IMR-90 (cell line): ENCODE results near the gene POGLUT2. TPM values are rescaled to one million over a fixed set of nuclear protein-coding genes. Genes with fewer than 3 reads are reported as not detected.
A peak's percentile ranks its signal among the peaks of the same experiment; 100 is the strongest.

Experiments used
- ATAC-seq: fragments of 200-7000 bp; cut with Tn5 transposase; 2 replicates; pipeline ENCODE4 v1.9.1; 2020; ENCODE audit warnings: low read depth, mild to moderate bottlenecking, moderate library complexity
- BruUV-seq: library from RNA; stranded (reverse); fragments of 400-500 nt; replicated peaks from 2 replicates; lab custom pipeline; 2021; lab: Mats Ljungman, UMichigan
- CTCF ChIA-PET: fragments of 300-600 bp; formaldehyde crosslinking; extraction: SDS; loops from one replicate; lab custom pipeline; 2021; ENCODE audit warnings: antibody characterized with exemption; lab: Yijun Ruan, JAX
- POLR2A ChIA-PET: fragments of 300-600 bp; sonication (Branson Sonifier 250); formaldehyde crosslinking; loops from one replicate; lab custom pipeline; 2022; ENCODE audit warnings: antibody characterized with exemption; ENCODE audit not compliant: unreplicated experiment; lab: Charles Lee
- DNase-seq: peaks from one replicate; pipeline ENCODE4 v3.0.0; 2013
- H2AFZ ChIP-seq: replicated peaks from 2 replicates; pipeline ENCODE3; 2013; ENCODE audit warnings: low read length, mild to moderate bottlenecking; ENCODE audit not compliant: poor library complexity
- H2AK5ac ChIP-seq: 2 replicates; pipeline ENCODE4 v1.6.1; 2013; ENCODE audit warnings: low read depth, low read length, inconsistent platforms
- H2AK9ac ChIP-seq: replicated peaks from 2 replicates; pipeline ENCODE3; 2013; ENCODE audit warnings: mild to moderate bottlenecking, low read depth, low read length, moderate library complexity; ENCODE audit not compliant: poor library complexity
- H2BK120ac ChIP-seq: 2 replicates; pipeline ENCODE4 v1.6.1; 2013; ENCODE audit warnings: low read depth, low read length, inconsistent platforms
- H2BK15ac ChIP-seq: 3 replicates; pipeline ENCODE4 v1.6.1; 2013; ENCODE audit warnings: low read depth, low read length, inconsistent platforms
- H2BK20ac ChIP-seq: 2 replicates; pipeline ENCODE4 v1.6.1; 2013; ENCODE audit warnings: low read depth, mild to moderate bottlenecking, inconsistent platforms, low read length, moderate library complexity
- H2BK5ac ChIP-seq: 2 replicates; pipeline ENCODE4 v1.6.1; 2013; ENCODE audit warnings: mild to moderate bottlenecking, low read depth, low read length, inconsistent platforms; ENCODE audit not compliant: poor library complexity, severe bottlenecking
- H3K14ac ChIP-seq: replicated peaks from 2 replicates; pipeline ENCODE4 v1.6.1; 2013; ENCODE audit warnings: low read depth, low read length, inconsistent platforms
- H3K18ac ChIP-seq: 2 replicates; pipeline ENCODE4 v1.6.1; 2013; ENCODE audit warnings: low read depth, low read length, control low read depth
- H3K23ac ChIP-seq: 2 replicates; pipeline ENCODE4 v1.6.1; 2013; ENCODE audit warnings: low read depth, low read length, inconsistent platforms
- H3K27ac ChIP-seq: 2 replicates; pipeline ENCODE4 v1.5.1; 2013; ENCODE audit warnings: mild to moderate bottlenecking, control low read depth, low read length; ENCODE audit not compliant: insufficient read depth
- H3K27me3 ChIP-seq: 2 replicates; pipeline ENCODE4 v1.6.1; 2013; ENCODE audit warnings: low read length; ENCODE audit not compliant: control insufficient read depth, insufficient read depth
- H3K36me3 ChIP-seq: 2 replicates; pipeline ENCODE4 v1.6.1; 2013; ENCODE audit warnings: low read length, mixed read lengths; ENCODE audit not compliant: control insufficient read depth, insufficient read depth
- H3K4ac ChIP-seq: 2 replicates; pipeline ENCODE4 v1.6.1; 2013; ENCODE audit warnings: low read depth, low read length, inconsistent platforms
- H3K4me1 ChIP-seq: 2 replicates; pipeline ENCODE4 v1.6.1; 2013; ENCODE audit warnings: low read length, mixed read lengths; ENCODE audit not compliant: control insufficient read depth, insufficient read depth
- H3K4me2 ChIP-seq: 2 replicates; pipeline ENCODE4 v1.6.1; 2013; ENCODE audit warnings: low read depth, mild to moderate bottlenecking, control low read depth, low read length, moderate library complexity
- H3K4me3 ChIP-seq: 2 replicates; pipeline ENCODE4 v1.5.1; 2013; ENCODE audit warnings: low read depth, mild to moderate bottlenecking, control low read depth, low read length, moderate library complexity; ENCODE audit not compliant: insufficient read depth
- H3K56ac ChIP-seq: 2 replicates; pipeline ENCODE4 v1.6.1; 2013; ENCODE audit warnings: low read length, inconsistent platforms; ENCODE audit not compliant: insufficient read depth; ENCODE audit errors: extremely low read depth
- H3K79me1 ChIP-seq, 2 experiments: 2 replicates each; pipeline ENCODE4 v1.6.1; 2013; ENCODE audit warnings: low read length in 2 of 2, inconsistent platforms in 1 of 2, low read depth in 1 of 2
- H3K9ac ChIP-seq: 2 replicates; pipeline ENCODE4 v1.6.1; 2013; ENCODE audit warnings: low read depth, low read length, control low read depth
- H3K9me1 ChIP-seq: 2 replicates; pipeline ENCODE4 v1.6.1; 2013; ENCODE audit warnings: low read length, inconsistent platforms; ENCODE audit not compliant: insufficient read depth
- H3K9me3 ChIP-seq: 2 replicates; pipeline ENCODE4 v1.6.1; 2013; ENCODE audit warnings: low read length; ENCODE audit not compliant: control insufficient read depth, insufficient read depth
- H4K20me1 ChIP-seq: 2 replicates; pipeline ENCODE4 v1.6.1; 2013; ENCODE audit warnings: low read length, inconsistent platforms; ENCODE audit not compliant: insufficient read depth
- H4K5ac ChIP-seq: 2 replicates; pipeline ENCODE4 v1.6.1; 2013; ENCODE audit warnings: mild to moderate bottlenecking, low read depth, low read length, control low read depth
- H4K8ac ChIP-seq, 2 experiments: 2 replicates each; pipeline ENCODE4 v1.6.1; 2013; ENCODE audit warnings: low read depth in 2 of 2, low read length in 2 of 2, control low read depth in 1 of 2, inconsistent platforms in 1 of 2
- H4K91ac ChIP-seq: 2 replicates; pipeline ENCODE4 v1.6.1; 2013; ENCODE audit warnings: low read depth, low read length, inconsistent platforms; ENCODE audit not compliant: insufficient read depth
- BHLHE40 ChIP-seq: fragments of 150-350 bp; IDR thresholded peaks from 2 replicates; pipeline ENCODE4 v1.6.1; 2016; ENCODE audit warnings: mild to moderate bottlenecking, low read depth, low read length
- CEBPB ChIP-seq: IDR thresholded peaks from 2 replicates; pipeline ENCODE4 v1.6.1; 2012; ENCODE audit warnings: low read depth, low read length, improper control_type of control experiment
- CHD1 ChIP-seq: IDR thresholded peaks from 2 replicates; pipeline ENCODE4 v1.6.1; 2012; ENCODE audit warnings: low read depth, low read length, improper control_type of control experiment
- CTCF ChIP-seq: conservative IDR thresholded peaks from 2 replicates; pipeline ENCODE4 v1.5.1; 2012; ENCODE audit warnings: mild to moderate bottlenecking, low read depth, low read length, improper control_type of control experiment
- ELK1 ChIP-seq: fragments of 150-350 bp; IDR thresholded peaks from 2 replicates; pipeline ENCODE4 v1.6.1; 2016; ENCODE audit warnings: low read depth, mild to moderate bottlenecking, low read length, moderate library complexity, borderline replicate concordance
- FOS ChIP-seq: fragments of 150-350 bp; IDR thresholded peaks from 2 replicates; pipeline ENCODE4 v1.6.1; 2016; ENCODE audit warnings: low read depth, low read length
- MAZ ChIP-seq: IDR thresholded peaks from 2 replicates; pipeline ENCODE4 v1.6.1; 2012; ENCODE audit warnings: low read depth, mild to moderate bottlenecking, low read length, improper control_type of control experiment, moderate library complexity, borderline replicate concordance
- MXI1 ChIP-seq: IDR thresholded peaks from 2 replicates; pipeline ENCODE4 v1.6.1; 2012; ENCODE audit warnings: low read depth, mild to moderate bottlenecking, low read length, moderate library complexity, borderline replicate concordance
- NFE2L2 ChIP-seq: fragments of 150-350 bp; IDR thresholded peaks from 2 replicates; pipeline ENCODE4 v1.6.1; 2016; ENCODE audit warnings: low read depth, mild to moderate bottlenecking, low read length
- RCOR1 ChIP-seq: IDR thresholded peaks from 2 replicates; pipeline ENCODE4 v1.6.1; 2012; ENCODE audit warnings: mild to moderate bottlenecking, low read length, improper control_type of control experiment; ENCODE audit not compliant: insufficient replicate concordance
- SMC3 ChIP-seq: fragments of 150-350 bp; IDR thresholded peaks from 2 replicates; pipeline ENCODE4 v1.6.1; 2016; ENCODE audit warnings: low read depth, mild to moderate bottlenecking, antibody characterized with exemption, low read length, moderate library complexity
- USF2 ChIP-seq: fragments of 150-350 bp; IDR thresholded peaks from 2 replicates; pipeline ENCODE4 v1.6.1; 2017; ENCODE audit warnings: mild to moderate bottlenecking, antibody characterized with exemption, low read length, low read depth
- whole genome bisulfite sequencing, 2 experiments: methylation state at CpG; one replicate each; pipeline versions ENCODE4 v1.1.5 to v1.1.7; 2013; ENCODE audit warnings: missing lambda C conversion rate in 2 of 2; ENCODE audit not compliant: insufficient read length in 1 of 2; ENCODE audit errors: extremely low coverage in 2 of 2; 5-methylcytosine and 5-hydroxymethylcytosine counted together
- dilution Hi-C: fragments of 300-500 bp; cut with HindIII; formaldehyde crosslinking; loops from one replicate; pipeline ENCODE4 v1.14.3; 2018; ENCODE audit warnings: low sequenced_read_pairs; ENCODE audit not compliant: unreplicated experiment
- in situ Hi-C: fragments of 300-500 bp; cut with MboI; formaldehyde crosslinking; loops from 3 replicates; pipeline ENCODE4 v1.14.3; 2019; ENCODE audit warnings: low sequenced_read_pairs, inconsistent platforms, mixed read lengths
- intact Hi-C: fragments of 100-400 bp; cut with micrococcal nuclease; formaldehyde crosslinking; loops from 2 replicates; pipeline ENCODE4 v1.10.0; 2022
- polyA plus RNA-seq, 3 experiments: library from polyadenylated mRNA; depleted of rRNA; stranded (reverse); fragments of >200 nt; gene quantifications; 2 replicates each; pipeline ENCODE4 v1.2.3, GENCODE V29; 2012; ENCODE audit warnings: low replicate concordance in 1 of 3
- total RNA-seq: library from RNA; depleted of rRNA; stranded (reverse); fragments of >200 nt; gene quantifications from 2 replicates; pipeline ENCODE4 v1.2.3, GENCODE V29; 2012

The POGLUT2 gene
- total and polyA plus RNA-seq, 2 of the 4 experiments (the other 2 are of a cell fraction): 10.6 to 14.3 TPM

GRCh38 chr13:102814025-102814607 is 15.3 kb upstream of the POGLUT2 start:
- Histone ChIP-seq H3K9ac (no peak overlapping the region), H3K4ac (no peak overlapping the region), H4K5ac (no peak overlapping the region), H3K9me1 (peaks cover 6% of the 10 kb centered on the region; the same call in 1 of the 2 replicates), H3K14ac (0 out of 2 replicates have a peak overlapping the region, but pooled peaks have one; percentile 6), H2BK120ac (no peak overlapping the region), H3K23ac (0 out of 2 replicates have a peak overlapping the region, but pooled peaks have one; percentile 5), H2BK20ac (no peak overlapping the region), H3K36me3 (peaks cover 4% of the 10 kb centered on the region; the same call in 1 of the 2 replicates), H2AK9ac (no peak overlapping the region), H3K4me3 (no peak overlapping the region), H4K91ac (no peak overlapping the region), H2BK5ac (no peak overlapping the region), H3K18ac (no peak overlapping the region), H2AK5ac (no peak overlapping the region; the same call in 1 of the 2 replicates), H3K56ac (no peak overlapping the region), H4K20me1 (no peaks in the 10 kb centered on the region), H3K9me3 (0 out of 2 replicates have a peak, but pooled peaks cover 3% of the 10 kb centered on the region), H4K8ac (peak overlapping the region in 1 of 2 experiments; percentile 0; a peak in 1 of 4 replicates), H3K79me1 (peaks cover 23 to 34% of the 10 kb centered on the region in 2 experiments), H3K4me2 (no peak overlapping the region), H3K4me1 (peaks cover 4% of the 10 kb centered on the region), H2BK15ac (no peak overlapping the region), H3K27me3 (no peaks in the 10 kb centered on the region), H3K27ac (no peak overlapping the region), H2AFZ (no peak overlapping the region)
- ATAC-seq (no peak), DNase-seq (no peak)
- in situ Hi-C loops (no loop called here), intact Hi-C loops (no loop called here), dilution Hi-C loops (no loop called here)
- CTCF ChIA-PET: no interaction called here
- BruUV-seq: no TSS peak
- 100% methylated on average over 3 of the region's 7 CpGs; no CpG with 5 or more reads in 1 of the 2 experiments for WGBS, 2 experiments
- no peak for TF ChIP-seq SMC3
- no peak for TF ChIP-seq CHD1
- TF ChIP-seq RCOR1: no peak
- no peak for TF ChIP-seq NFE2L2
- TF ChIP-seq CEBPB: no peak
- TF ChIP-seq CTCF: no peak
- no peak for TF ChIP-seq FOS
- no peak for TF ChIP-seq BHLHE40
- no peak for TF ChIP-seq ELK1
- TF ChIP-seq MAZ: no peak
- TF ChIP-seq MXI1: no peak
- no peak for TF ChIP-seq USF2
- POLR2A ChIA-PET: interaction anchor here (0.6 kb wide), 1 partner anchor 162 kb away, joined by 4 read pairs; no protein-coding TSS in a partner anchor
